Measurements from ENCODE around the gene SERP1. TPM values are rescaled to one million over a fixed set of nuclear protein-coding genes. Genes with fewer than 3 reads are reported as not detected.

SERP1 gene
- total RNA-seq, 2 experiments from 2014 or later, result 97.4 to 182 TPM

DNA sequence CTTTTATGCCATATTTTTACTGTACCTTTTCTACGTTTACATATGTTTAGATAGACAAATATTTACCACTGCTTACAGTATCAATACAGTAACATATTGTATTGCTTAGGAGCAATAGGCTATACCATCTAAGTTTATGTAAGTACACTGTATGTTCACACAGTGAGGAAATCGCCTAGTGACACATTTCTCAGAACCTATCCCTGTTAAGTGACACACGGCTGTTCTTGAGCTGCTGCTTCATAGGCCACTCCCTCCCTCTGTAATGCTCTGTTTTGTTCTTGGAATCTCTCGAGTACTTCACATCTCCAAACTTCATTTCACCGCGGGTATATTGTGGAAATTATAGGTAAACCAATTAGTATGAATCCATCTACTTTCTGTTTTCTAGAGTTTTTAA lies 43.5 kb upstream of the SERP1 start:
- no TSS peak for BruUV-seq (replicated peaks)
- Histone ChIP-seq H3K4me2 (ENCODE audit: low read length) (no peak overlapping the region), H3K9me2 (ENCODE audit: insufficient read depth, low read length) (no peaks in the 10 kb centered on the region), H3K9me3 (ENCODE audit: low read length) (no peaks in the 10 kb centered on the region), H3K4me3 (ENCODE audit: low read depth, low read length, poor library complexity, severe bottlenecking) (no peak overlapping the region), H3K27ac (ENCODE audit: low read depth, low read length, poor library complexity, severe bottlenecking) (no peak overlapping the region), H2AFZ (ENCODE audit: low read length) (no peak overlapping the region), H3K79me2 (ENCODE audit: insufficient read depth, low read depth, low read length) (peaks cover 46% of the 10 kb centered on the region; the same call in 1 of the 2 replicates), H3K4me1 (ENCODE audit: insufficient read depth, low read length, poor library complexity, severe bottlenecking) (no peaks in the 10 kb centered on the region), H4K20me1 (ENCODE audit: insufficient read depth, low read length) (peaks cover 4% of the 10 kb centered on the region; the same call in 1 of the 2 replicates), H3K36me3 (ENCODE audit: insufficient read depth, low read length) (peaks cover 27% of the 10 kb centered on the region)
- POLR2A ChIA-PET, result interaction anchor here (0.7 to 2.4 kb wide), 4 partner anchors 9 to 16 kb away, joined by 3 to 6 read pairs (median 4); partner anchors contain the start of gene SELENOT
- CTCF ChIA-PET (ENCODE audit: unreplicated experiment), result interaction anchor here (1.2 kb wide), 1 partner anchor 13 kb away, joined by 3 read pairs; no protein-coding TSS in a partner anchor
- TF ChIP-seq EZH2phosphoT487 (IDR thresholded peaks at IDR 0.05; ENCODE audit: borderline replicate concordance, low read depth, low read length), result no peak
- TF ChIP-seq, protein P1, sequence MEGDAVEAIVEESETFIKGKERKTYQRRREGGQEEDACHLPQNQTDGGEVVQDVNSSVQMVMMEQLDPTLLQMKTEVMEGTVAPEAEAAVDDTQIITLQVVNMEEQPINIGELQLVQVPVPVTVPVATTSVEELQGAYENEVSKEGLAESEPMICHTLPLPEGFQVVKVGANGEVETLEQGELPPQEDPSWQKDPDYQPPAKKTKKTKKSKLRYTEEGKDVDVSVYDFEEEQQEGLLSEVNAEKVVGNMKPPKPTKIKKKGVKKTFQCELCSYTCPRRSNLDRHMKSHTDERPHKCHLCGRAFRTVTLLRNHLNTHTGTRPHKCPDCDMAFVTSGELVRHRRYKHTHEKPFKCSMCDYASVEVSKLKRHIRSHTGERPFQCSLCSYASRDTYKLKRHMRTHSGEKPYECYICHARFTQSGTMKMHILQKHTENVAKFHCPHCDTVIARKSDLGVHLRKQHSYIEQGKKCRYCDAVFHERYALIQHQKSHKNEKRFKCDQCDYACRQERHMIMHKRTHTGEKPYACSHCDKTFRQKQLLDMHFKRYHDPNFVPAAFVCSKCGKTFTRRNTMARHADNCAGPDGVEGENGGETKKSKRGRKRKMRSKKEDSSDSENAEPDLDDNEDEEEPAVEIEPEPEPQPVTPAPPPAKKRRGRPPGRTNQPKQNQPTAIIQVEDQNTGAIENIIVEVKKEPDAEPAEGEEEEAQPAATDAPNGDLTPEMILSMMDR (conservative IDR thresholded peaks at IDR 0.05; ENCODE audit: low read length), result no peak
- no peak for DNase-seq (ENCODE audit: low spot score)
- intact Hi-C loops (cut with micrococcal nuclease; ENCODE audit: unreplicated experiment), result no loop called here

DNA sequence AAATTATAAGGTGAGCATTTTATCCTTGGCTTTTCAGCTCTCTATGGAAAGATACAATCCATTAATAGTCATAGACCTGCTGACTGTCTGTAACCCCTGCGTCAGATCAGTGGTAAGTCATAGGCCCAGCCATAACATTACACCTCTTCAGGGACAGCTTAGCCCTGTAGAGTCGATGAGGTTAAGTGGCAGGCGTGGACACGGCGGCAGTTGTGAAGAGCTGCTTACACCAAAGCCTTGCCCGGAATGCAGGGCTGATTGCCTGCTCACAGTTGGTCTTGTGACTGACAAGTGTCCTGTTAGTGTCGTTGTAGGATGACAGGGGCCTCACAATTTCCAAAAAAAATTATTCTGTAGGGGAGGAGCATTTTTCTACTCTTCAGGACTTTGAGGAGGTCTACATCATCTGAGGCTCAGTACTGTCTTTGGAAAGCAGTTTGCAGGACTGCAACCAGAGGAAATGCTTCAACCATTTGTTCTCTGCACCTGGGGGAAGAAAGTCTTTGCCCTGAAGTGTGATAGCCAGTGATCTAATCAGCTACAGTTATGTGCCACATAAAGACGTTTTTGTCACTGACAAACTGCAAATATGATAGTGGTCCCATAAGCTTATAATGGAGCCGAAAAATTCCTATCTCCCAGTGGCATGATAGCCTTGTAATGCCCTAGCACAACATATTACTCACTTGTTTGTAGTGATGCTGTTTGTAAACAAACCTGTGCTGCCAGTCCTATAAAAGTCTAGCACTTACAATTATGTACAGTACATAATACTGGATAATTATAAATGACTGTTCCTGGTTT lies 41.9 kb upstream of the SERP1 start:
- DNase-seq (ENCODE audit: low spot score), result no peak
- TF ChIP-seq EZH2phosphoT487 (IDR thresholded peaks at IDR 0.05; ENCODE audit: borderline replicate concordance, low read depth, low read length), result no peak
- TF ChIP-seq, protein P1 (conservative IDR thresholded peaks at IDR 0.05; ENCODE audit: low read length), result no peak
- Histone ChIP-seq H3K27ac (ENCODE audit: low read depth, low read length, poor library complexity, severe bottlenecking) (no peak overlapping the region), H3K4me3 (ENCODE audit: low read depth, low read length, poor library complexity, severe bottlenecking) (no peak overlapping the region), H3K79me2 (ENCODE audit: insufficient read depth, low read depth, low read length) (peaks cover 35% of the 10 kb centered on the region; the same call in 1 of the 2 replicates), H3K9me2 (ENCODE audit: insufficient read depth, low read length) (no peaks in the 10 kb centered on the region), H3K4me1 (ENCODE audit: insufficient read depth, low read length, poor library complexity, severe bottlenecking) (no peaks in the 10 kb centered on the region), H4K20me1 (ENCODE audit: insufficient read depth, low read length) (peaks cover 4% of the 10 kb centered on the region; the same call in 1 of the 2 replicates), H3K9me3 (ENCODE audit: low read length) (no peaks in the 10 kb centered on the region), H3K4me2 (ENCODE audit: low read length) (no peak overlapping the region), H2AFZ (ENCODE audit: low read length) (no peak overlapping the region), H3K36me3 (ENCODE audit: insufficient read depth, low read length) (peaks cover 36% of the 10 kb centered on the region)
- intact Hi-C loops (cut with micrococcal nuclease; ENCODE audit: unreplicated experiment), result no loop called here
- ChIA-PET POLR2A (interaction anchor here (0.6 to 2.4 kb wide), 5 partner anchors 9 to 77 kb away, joined by 3 to 7 read pairs (median 5); partner anchors contain the start of gene SELENOT), CTCF (ENCODE audit: unreplicated experiment) (interaction anchor here (1.2 kb wide), 1 partner anchor 11 kb away, joined by 3 read pairs; no protein-coding TSS in a partner anchor)
- no TSS peak for BruUV-seq (replicated peaks)
